VCaP (cell line): ENCODE results near the gene PARVG.
"Not testable (repeated sequence)": the region's sequence is repeated elsewhere in the genome, so short reads cannot be mapped to it uniquely, and the experiment has no call there.

Experiments
- H3K27ac ChIP-seq: fragments of 450-650 bp; 2 replicates; pipeline ENCODE4 v1.5.1; 2017
- TF ChIP-seq, protein P1 (sequence below): fragments of 450-650 bp; conservative IDR thresholded peaks from 2 replicates; pipeline ENCODE4 v1.5.1; 2017; ENCODE audit warnings: mild to moderate bottlenecking, moderate library complexity

The PARVG gene

DNA sequence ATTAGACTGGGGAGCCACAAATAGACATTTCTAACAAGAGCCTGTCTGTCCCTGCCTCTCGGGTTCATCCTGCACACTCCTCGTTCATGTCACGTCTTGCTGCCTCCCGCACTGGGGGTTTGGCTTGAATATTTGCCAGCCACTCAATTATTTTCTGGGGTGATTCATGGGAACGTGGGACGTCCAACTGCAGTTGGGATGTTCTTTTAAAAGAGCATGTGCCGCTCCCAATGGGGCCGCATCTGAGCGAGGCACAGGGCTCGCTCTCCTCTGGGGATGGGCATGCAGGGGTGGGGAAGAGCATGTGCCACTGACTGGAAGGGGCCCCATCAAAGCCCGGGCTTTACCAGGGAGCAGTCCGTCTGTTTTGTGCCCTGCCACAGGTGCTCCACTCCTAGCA lies 43.4 kb downstream of the PARVG start:
- TF ChIP-seq, protein P1, sequence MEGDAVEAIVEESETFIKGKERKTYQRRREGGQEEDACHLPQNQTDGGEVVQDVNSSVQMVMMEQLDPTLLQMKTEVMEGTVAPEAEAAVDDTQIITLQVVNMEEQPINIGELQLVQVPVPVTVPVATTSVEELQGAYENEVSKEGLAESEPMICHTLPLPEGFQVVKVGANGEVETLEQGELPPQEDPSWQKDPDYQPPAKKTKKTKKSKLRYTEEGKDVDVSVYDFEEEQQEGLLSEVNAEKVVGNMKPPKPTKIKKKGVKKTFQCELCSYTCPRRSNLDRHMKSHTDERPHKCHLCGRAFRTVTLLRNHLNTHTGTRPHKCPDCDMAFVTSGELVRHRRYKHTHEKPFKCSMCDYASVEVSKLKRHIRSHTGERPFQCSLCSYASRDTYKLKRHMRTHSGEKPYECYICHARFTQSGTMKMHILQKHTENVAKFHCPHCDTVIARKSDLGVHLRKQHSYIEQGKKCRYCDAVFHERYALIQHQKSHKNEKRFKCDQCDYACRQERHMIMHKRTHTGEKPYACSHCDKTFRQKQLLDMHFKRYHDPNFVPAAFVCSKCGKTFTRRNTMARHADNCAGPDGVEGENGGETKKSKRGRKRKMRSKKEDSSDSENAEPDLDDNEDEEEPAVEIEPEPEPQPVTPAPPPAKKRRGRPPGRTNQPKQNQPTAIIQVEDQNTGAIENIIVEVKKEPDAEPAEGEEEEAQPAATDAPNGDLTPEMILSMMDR, result no peak
- no peak overlapping the region for H3K27ac ChIP-seq

DNA sequence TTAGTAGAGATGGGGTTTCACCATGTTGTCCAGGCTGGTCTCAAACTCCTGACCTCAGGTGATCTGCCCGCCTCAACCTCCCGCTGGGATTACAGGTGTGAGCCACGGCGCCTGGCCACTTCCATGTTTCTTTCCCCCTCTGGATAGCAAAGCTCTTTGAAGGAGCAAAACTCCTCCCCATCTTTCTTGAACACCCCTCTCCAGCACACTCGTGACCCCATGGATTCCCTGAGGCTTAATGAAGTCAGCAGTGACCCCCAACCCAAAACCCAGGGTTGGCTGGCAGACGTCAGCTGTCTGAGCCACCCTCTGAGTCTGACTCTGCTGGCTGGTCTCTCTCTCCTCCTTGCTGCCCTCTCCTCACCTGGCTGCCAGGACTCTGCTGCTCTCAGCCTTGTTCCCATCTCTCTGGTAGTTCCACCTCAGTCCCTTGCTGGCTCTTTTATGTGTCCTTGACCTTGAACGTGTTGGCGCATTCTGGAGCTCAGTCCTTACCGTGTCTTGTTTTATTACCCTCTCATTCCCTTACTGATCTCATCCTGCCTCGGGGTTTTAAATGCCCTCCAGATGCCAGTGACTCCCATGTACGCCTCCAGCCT lies 44.5 kb downstream of the PARVG start:
- no peak overlapping the region for H3K27ac ChIP-seq
- TF ChIP-seq, protein P1, result no peak

DNA sequence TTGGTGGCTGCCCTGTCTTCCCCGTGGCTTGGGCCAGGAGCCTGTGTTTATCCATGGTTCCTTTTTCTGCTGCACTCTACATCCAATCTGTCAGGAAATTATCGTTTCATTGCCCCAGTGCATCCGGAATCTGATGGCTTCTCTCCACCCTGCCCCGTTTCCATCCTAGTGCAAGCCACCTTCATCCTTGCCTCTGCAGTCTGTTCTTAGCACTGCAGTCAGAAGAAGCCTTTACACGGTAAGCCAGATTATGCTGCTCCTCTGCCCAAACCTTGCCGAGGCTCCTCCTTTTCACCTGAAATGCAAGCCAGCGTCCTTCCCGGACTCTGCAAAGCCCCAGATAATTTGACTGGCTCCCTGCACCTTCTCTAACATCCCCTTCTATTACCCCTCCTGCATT lies 45.1 kb downstream of the PARVG start:
- TF ChIP-seq, protein P1, result no peak
- no peak overlapping the region for H3K27ac ChIP-seq

DNA sequence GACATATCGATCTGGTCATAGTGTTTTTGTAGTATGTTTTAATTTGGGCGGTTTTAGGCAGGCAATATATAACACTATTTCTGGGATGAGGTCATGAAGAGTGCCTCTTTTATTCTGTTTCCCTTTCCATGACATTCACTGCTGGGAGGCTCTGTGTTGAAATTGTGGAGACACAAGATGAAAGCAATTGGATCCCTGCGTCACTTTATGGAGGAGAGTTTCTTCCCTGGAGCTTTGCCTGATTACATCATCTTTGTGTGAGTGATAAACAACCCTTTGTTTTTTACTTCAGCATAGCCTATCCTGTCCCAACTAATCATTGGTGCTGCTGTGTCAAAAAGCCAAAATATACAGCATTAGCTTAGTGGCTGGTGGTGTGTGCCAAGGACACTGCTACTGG lies 48.6 kb downstream of the PARVG start:
- H3K27ac ChIP-seq, result no peak overlapping the region
- TF ChIP-seq, protein P1, result no peak

DNA sequence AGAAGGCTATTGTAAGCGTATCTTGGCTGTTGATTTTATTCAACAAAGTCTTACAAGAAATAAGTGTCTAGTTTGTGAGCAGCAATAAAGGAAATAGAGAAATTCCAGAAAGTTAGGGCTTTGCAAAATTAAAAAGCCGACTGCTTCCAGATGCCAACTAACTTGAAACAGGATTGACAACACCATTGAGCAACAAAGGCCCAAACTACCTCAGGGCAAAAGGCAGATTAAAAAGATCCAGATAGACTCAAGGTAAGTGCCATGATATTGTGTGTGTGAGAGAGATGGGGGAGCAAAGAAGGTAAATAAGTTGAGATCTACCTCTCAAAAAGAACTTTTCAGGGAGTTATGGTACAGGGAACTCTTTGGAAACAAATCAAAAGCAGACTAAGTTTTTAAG lies 49.1 kb downstream of the PARVG start:
- TF ChIP-seq, protein P1, result no peak
- no peak overlapping the region for H3K27ac ChIP-seq

DNA sequence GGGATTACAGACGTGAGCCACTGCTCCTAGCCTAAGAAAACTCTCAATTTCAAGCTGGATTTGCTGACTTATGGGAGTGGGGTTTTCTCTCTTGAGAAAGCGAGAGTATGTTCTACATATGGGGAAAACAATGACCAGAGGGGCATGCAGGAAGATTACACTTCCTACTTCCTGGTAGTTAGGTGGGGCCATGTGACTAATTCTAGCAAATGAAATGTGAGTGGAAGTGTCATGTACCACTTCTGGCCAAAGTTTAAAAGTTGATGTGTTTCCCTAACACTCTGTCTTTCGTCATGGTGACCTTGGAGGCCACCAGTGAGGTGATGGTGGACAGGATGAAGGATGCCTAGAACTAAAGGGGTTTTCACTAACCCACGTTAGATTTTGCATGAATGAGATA lies 50.5 kb downstream of the PARVG start:
- H3K27ac ChIP-seq, result no peak overlapping the region
- TF ChIP-seq, protein P1, result no peak

DNA sequence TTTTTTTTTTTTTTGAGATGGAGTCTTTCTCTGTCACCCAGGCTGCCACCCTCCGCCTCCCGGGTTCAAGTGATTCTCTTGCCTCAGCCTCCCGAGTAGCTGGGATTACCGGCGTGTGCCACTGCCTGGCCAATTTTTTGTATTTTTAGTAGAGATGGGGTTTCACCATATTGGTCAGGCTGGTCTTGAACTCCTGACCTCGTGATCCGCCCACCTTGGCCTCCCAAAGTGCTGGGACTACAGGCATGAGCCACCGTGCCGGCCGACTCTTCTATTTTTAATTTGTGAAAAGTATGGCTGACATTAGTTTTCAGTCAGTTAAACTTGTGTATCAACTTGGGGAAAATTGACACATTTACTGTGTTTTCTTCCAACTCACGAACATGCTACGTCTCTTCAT lies 53.6 kb downstream of the PARVG start:
- peak overlapping the region; percentile 21; the same call in 1 of the 2 replicates for H3K27ac ChIP-seq

DNA sequence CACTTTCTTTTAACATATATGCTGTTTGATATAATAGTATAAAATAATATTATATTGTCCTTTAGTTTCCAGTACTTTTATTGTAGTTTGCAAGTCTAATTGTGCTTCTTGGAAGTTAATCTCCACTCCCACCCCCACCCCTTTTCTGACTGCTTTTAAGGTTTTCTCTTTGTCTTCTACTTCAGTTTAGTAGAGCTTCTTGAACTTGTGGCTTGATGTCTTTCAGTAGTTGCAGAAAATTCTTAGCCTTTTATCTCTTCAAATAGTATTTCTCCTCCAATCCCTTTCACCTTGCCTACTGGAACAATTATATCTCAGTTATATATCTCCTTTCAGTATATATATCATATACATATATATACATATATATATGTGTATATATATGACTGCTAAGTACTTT lies 56.6 kb downstream of the PARVG start:
- TF ChIP-seq, protein P1, result no peak
- no peak overlapping the region for H3K27ac ChIP-seq

DNA sequence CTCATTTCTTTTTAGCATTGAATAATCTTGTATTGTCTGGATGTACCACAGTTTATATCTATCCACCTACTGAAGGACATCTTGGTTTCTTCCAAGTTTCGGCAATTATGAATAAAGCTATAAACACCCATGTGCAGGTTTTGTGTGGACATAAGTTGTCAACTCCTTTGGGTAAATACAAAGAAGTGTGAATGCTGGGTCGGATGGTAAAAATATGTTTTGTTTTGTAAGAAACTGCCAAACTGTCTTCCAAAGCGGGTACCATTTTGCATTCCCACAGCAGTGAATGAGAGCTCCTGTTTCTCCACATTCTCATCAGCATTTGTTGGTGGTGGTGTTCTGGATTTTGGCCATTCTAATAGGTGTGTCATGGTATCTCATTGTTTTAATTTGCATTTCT lies 60.4 kb downstream of the PARVG start:
- H3K27ac ChIP-seq, result not testable (repeated sequence)
